ENCODE measurements around the gene RFC1.
A peak's percentile ranks its signal among the peaks of the same experiment; 100 is the strongest.
"Not testable (repeated sequence)": the region's sequence is repeated elsewhere in the genome, so short reads cannot be mapped to it uniquely, and the experiment has no call there.

Gene RFC1, protein sequence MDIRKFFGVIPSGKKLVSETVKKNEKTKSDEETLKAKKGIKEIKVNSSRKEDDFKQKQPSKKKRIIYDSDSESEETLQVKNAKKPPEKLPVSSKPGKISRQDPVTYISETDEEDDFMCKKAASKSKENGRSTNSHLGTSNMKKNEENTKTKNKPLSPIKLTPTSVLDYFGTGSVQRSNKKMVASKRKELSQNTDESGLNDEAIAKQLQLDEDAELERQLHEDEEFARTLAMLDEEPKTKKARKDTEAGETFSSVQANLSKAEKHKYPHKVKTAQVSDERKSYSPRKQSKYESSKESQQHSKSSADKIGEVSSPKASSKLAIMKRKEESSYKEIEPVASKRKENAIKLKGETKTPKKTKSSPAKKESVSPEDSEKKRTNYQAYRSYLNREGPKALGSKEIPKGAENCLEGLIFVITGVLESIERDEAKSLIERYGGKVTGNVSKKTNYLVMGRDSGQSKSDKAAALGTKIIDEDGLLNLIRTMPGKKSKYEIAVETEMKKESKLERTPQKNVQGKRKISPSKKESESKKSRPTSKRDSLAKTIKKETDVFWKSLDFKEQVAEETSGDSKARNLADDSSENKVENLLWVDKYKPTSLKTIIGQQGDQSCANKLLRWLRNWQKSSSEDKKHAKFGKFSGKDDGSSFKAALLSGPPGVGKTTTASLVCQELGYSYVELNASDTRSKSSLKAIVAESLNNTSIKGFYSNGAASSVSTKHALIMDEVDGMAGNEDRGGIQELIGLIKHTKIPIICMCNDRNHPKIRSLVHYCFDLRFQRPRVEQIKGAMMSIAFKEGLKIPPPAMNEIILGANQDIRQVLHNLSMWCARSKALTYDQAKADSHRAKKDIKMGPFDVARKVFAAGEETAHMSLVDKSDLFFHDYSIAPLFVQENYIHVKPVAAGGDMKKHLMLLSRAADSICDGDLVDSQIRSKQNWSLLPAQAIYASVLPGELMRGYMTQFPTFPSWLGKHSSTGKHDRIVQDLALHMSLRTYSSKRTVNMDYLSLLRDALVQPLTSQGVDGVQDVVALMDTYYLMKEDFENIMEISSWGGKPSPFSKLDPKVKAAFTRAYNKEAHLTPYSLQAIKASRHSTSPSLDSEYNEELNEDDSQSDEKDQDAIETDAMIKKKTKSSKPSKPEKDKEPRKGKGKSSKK

GRCh38 chr4:39365830-39366771 lies at the start of gene RFC1:
RFC1 (minus strand) TSS chr4:39366362; CDS start chr4:39366241, 121 bp downstream.
- peak; percentile 98 for DNase-seq

- DNase-seq: no peak
Observed at GRCh38 chr4:39415678-39416283, 49.6 kb upstream of the RFC1 start.

GRCh38 chr4:39411561-39411960 lies 45.4 kb upstream of the RFC1 start:
- DNase-seq: not testable (repeated sequence)

GRCh38 chr4:39410415-39410814 lies 44.3 kb upstream of the RFC1 start:
- DNase-seq: no peak

DNA sequence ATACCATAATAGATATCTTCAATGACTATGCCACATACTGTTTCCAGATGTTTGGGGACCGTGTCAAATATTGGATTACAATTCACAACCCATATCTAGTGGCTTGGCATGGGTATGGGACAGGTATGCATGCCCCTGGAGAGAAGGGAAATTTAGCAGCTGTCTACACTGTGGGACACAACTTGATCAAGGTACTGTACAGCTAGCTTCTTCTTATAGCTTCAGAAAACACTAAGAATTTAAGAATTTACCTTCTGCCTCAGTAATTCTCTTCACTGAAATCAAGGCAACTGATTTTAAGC lies 41.4 kb upstream of the RFC1 start:
- DNase-seq: no peak

GRCh38 chr4:39406763-39407583 lies 40.8 kb upstream of the RFC1 start, which contains the start of gene KLB:
KLB (plus strand) TSS chr4:39406930; CDS start chr4:39406950, 20 bp downstream.
- DNase-seq: peak; percentile 18

GRCh38 chr4:39401640-39402039 lies 35.5 kb upstream of the RFC1 start:
- not testable (repeated sequence) for DNase-seq

GRCh38 chr4:39394706-39395105 lies 28.5 kb upstream of the RFC1 start:
- no peak for DNase-seq

GRCh38 chr4:39390603-39391002 lies 24.4 kb upstream of the RFC1 start:
- no peak for DNase-seq

DNA sequence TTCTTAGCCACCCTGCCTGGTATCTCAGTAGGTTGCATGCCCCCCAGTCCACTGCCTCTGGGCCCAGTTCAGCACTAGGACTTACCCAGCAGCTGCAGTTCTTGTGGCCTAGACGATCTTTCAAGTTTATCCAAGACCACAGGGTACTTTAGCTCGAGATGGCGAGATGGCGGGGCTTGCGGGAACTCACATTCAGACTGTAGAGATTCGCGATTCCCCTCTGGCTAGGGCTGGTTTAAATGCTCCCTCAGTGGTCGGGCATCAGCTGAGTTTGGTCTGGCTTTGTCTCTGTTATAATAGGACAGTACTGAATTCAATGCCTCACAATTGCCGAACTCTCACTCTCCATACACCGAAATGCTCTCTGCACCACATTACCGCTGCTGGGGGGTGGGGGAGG lies 18.4 kb upstream of the RFC1 start:
- DNase-seq: no peak

DNA sequence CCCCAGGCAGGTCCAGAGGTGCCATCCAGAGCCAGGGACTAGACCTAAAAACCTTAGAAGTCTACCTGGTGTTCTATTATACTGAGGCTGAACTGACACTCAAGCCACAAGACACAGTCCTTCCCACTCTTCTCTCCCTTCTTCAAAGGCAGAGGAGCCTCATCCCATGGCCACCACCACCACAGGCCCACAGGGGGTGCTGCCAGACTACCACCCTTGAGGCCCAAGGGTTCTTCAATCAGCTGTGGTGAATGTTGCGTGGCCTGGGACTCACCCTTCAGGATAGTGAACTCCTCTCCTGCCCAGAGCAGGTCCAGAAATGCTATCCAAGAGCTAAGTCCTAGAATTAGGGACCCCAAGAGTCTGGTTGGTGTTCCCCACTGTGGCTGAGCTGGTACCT lies 17.5 kb upstream of the RFC1 start:
- DNase-seq: no peak

GRCh38 chr4:39375478-39375877 lies 9.3 kb upstream of the RFC1 start:
- no peak for DNase-seq

- DNase-seq: not testable (repeated sequence)
Observed at GRCh38 chr4:39371209-39371608, 5.0 kb upstream of the RFC1 start.

DNA sequence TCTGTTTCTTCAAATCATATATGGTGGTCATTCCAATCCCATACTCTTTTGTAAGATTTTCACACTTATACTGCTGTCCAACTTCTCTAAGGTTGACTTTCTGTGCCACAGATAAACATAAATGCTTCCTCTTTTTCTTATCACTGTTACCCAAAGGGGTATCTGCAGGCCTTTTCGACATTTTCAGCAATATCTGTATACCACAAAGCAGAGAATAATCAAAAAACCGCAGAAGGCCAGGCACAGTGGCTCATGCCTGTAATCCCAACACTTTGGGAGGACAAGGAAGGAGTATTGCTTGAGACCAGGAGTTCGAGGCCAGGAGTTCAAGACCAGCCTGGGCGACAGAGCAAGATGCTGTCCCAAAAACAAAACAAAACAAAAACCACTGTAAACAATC lies 3.1 kb upstream of the RFC1 start:
- DNase-seq: no peak

DNA sequence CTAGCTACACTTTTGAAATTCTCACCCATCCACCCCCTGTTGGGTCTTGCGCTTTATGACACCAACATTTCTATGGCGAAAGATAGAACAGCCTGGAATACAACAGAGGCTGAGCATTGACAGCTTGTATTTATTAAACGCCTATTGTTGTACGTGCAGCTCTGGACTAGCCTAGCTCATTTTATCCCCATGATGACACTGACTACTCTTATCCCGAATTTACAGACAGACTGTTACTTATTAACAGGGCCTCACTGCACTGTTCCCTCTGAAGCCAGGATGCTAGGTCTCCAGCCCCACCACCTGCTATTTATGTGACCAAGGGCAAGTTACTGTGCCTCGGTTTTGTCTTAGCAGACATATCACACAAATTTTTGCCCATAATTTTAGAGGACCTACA lies 1.0 kb upstream of the RFC1 start:
- DNase-seq: no peak

DNA sequence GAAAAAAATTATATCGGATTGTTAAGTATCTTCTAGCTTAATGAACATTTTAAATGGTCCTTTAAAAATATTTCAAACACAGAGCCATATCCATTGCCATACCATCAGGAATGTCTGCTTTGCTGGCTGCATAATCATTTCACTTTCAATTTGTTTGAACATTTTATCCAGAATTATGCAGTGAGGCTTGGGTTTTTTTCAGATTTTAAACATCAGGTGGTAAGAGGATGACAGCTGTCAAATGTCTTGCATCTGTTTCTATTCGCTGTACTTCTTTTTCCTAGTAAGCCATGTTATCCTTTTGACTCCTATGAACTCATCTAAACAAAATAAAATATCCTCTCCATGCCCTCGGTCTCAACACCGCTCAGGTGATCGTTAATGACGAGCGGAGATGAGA lies 802 bp downstream of the RFC1 start:
- no peak for DNase-seq

DNA sequence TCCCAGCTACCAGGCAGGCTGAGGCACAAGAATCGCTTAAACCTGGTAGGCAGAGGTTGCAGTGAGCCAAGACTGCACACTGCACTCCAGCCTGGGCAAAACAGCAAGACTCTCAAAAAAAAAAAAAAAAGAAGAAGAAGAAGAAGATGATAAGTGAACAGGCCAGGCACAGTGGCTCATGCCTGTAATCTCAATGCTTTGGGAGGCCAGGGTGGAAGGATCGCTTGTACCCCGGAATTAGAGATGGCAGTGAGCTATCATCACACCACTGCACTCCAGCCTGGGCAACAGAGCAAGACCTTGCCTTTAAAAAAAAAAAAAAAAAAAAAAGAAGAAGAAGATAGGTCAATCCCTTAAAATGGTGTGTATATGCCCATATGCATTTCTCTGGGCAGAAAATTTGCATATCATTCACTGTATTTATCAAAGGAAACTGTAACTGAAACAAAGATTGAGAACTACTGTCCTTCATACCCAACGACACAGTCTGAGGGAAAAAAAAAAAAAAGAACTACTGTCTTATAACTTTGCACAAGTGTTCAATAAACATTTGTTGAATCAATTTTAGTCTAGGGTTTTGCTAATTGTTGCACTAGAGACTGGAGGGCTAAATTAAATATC lies 2.3 kb downstream of the RFC1 start:
- no peak for DNase-seq

GRCh38 chr4:39362827-39363226 lies 3.3 kb downstream of the RFC1 start:
- DNase-seq: no peak

DNA sequence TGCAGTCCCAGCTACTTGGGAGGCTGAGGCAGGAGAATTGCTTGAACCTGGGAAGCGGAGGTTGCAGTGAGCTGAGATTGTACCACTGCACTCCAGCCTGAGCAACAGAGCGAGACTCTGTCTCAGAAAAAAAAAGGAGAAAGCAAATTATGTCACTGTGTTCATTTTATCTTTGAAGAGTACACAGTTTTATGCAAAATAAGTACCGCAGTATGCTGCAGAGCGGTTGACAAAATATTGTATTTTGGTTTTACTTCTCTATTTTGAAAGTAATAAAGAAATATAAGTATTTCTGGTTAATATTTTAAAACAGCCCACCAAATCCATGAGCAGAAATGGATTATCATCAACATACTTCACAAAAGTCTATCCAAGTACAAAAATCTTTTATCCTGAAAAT lies 5.6 kb downstream of the RFC1 start:
- DNase-seq: not testable (repeated sequence)

DNA sequence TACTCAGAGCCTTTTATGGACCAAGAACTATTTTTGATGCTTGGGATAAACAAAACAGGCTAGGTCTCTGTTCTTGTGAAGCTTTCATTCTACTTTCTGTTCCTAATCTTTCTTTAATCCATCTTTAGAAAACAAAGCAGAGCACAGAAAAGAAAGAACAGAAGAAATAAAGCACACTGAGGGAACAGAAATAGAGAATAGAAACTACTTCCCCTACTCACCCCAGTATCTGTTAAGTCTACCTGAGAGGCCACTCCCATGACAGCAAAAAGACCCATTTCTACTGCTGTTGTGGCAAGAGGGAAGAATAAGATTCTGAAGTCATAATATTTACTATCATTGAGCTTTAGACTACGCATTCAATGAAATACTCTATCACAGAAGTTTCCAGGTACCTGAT lies 9.2 kb downstream of the RFC1 start:
- no peak for DNase-seq

- no peak for DNase-seq
Observed at GRCh38 chr4:39354254-39354552, 12.0 kb downstream of the RFC1 start.

Data from eye (tissue), 1 donor.